SK-N-SH treated with all-trans-retinoic acid at 6 μM for 48 hours (cell line): ENCODE measurements around the gene CTNNA3.

Experiments
- ATAC-seq: fragments of 200-7000 bp; cut with Tn5 transposase; 3 replicates; pipeline ENCODE4 v1.9.1; 2020; ENCODE audit warnings: mild to moderate bottlenecking, moderate library complexity
- ARNTL ChIP-seq: fragments of 450-650 bp; formaldehyde crosslinking; IDR thresholded peaks from 2 replicates; pipeline ENCODE4 v1.5.0; 2020; ENCODE audit warnings: low read depth, mild to moderate bottlenecking, moderate library complexity, borderline replicate concordance
- BACH2 ChIP-seq: fragments of 250-450 bp; sonication (Bioruptor Pico); IDR thresholded peaks from 2 replicates; pipeline ENCODE4 v1.9.0; 2021; ENCODE audit warnings: mild to moderate bottlenecking, borderline replicate concordance
- CREB5 ChIP-seq: fragments of 250-450 bp; sonication (Bioruptor Pico); IDR thresholded peaks from 2 replicates; pipeline ENCODE4 v1.5.1; 2020; ENCODE audit warnings: low read depth, mild to moderate bottlenecking, moderate library complexity
- CSDC2 ChIP-seq: fragments of 250-450 bp; sonication (Bioruptor Pico); IDR thresholded peaks from 2 replicates; pipeline ENCODE4 v1.5.0; 2020; ENCODE audit warnings: mild to moderate bottlenecking, moderate library complexity
- CSRNP3 ChIP-seq: fragments of 250-450 bp; sonication (Bioruptor Pico); IDR thresholded peaks from 2 replicates; pipeline ENCODE4 v1.5.1; 2021; ENCODE audit warnings: mild to moderate bottlenecking, moderate library complexity
- ESRRG ChIP-seq: fragments of 250-450 bp; sonication (Bioruptor Pico); IDR thresholded peaks from 2 replicates; pipeline ENCODE4 v1.6.1; 2021; ENCODE audit warnings: mild to moderate bottlenecking
- GLIS3 ChIP-seq: fragments of 250-450 bp; sonication (Bioruptor Pico); IDR thresholded peaks from 2 replicates; pipeline ENCODE4 v1.5.0; 2020; ENCODE audit warnings: mild to moderate bottlenecking, moderate library complexity
- ISL1 ChIP-seq: fragments of 250-450 bp; sonication (Bioruptor Pico); IDR thresholded peaks from 2 replicates; pipeline ENCODE4 v2.1.2; 2022; ENCODE audit warnings: mild to moderate bottlenecking, moderate library complexity
- OSR1 ChIP-seq: fragments of 250-450 bp; sonication (Bioruptor Pico); IDR thresholded peaks from 2 replicates; pipeline ENCODE4 v1.8.0; 2022; ENCODE audit warnings: moderate library complexity, mild to moderate bottlenecking, inconsistent platforms
- PATZ1 ChIP-seq: fragments of 250-450 bp; sonication (Bioruptor Pico); IDR thresholded peaks from 2 replicates; pipeline ENCODE4 v1.8.0; 2020; ENCODE audit warnings: mild to moderate bottlenecking, moderate library complexity, borderline replicate concordance
- POU6F1 ChIP-seq: fragments of 250-450 bp; sonication (Bioruptor Pico); IDR thresholded peaks from 2 replicates; pipeline ENCODE4 v1.8.0; 2021; ENCODE audit warnings: low read depth, mild to moderate bottlenecking, moderate library complexity, borderline replicate concordance
- PPARA ChIP-seq: fragments of 250-450 bp; sonication (Bioruptor Pico); IDR thresholded peaks from 2 replicates; pipeline ENCODE4 v1.5.0; 2020; ENCODE audit warnings: mild to moderate bottlenecking, borderline replicate concordance
- RARB ChIP-seq: fragments of 250-450 bp; sonication (Bioruptor Pico); IDR thresholded peaks from 2 replicates; pipeline ENCODE4 v1.8.0; 2021; ENCODE audit warnings: mild to moderate bottlenecking, moderate library complexity
- SNAI2 ChIP-seq: fragments of 250-450 bp; sonication (Bioruptor Pico); IDR thresholded peaks from 2 replicates; pipeline ENCODE4 v1.5.0; 2020; ENCODE audit warnings: mild to moderate bottlenecking, moderate library complexity
- TCF4 ChIP-seq: fragments of 250-450 bp; sonication (Bioruptor Pico); IDR thresholded peaks from 2 replicates; pipeline ENCODE4 v1.8.0; 2021; ENCODE audit warnings: mild to moderate bottlenecking, moderate library complexity, borderline replicate concordance
- TOX ChIP-seq: fragments of 250-450 bp; sonication (Bioruptor Pico); IDR thresholded peaks from 2 replicates; pipeline ENCODE4 v1.8.0; 2021; ENCODE audit warnings: mild to moderate bottlenecking, moderate library complexity, borderline replicate concordance
- TSHZ2 ChIP-seq: fragments of 250-450 bp; sonication (Bioruptor Pico); IDR thresholded peaks from 2 replicates; pipeline ENCODE4 v1.5.0; 2020; ENCODE audit warnings: mild to moderate bottlenecking, moderate library complexity
- ZC3H10 ChIP-seq: fragments of 250-450 bp; sonication (Bioruptor Pico); IDR thresholded peaks from 2 replicates; pipeline ENCODE4 v1.5.1; 2021; ENCODE audit warnings: mild to moderate bottlenecking, moderate library complexity
- ZFP3 ChIP-seq: fragments of 250-450 bp; sonication (Bioruptor Pico); IDR thresholded peaks from 2 replicates; pipeline ENCODE4 v1.5.0; 2020; ENCODE audit warnings: mild to moderate bottlenecking, moderate library complexity
- ZFP30 ChIP-seq: fragments of 450-650 bp; formaldehyde crosslinking; IDR thresholded peaks from 2 replicates; pipeline ENCODE4 v1.5.0; 2022; ENCODE audit warnings: mild to moderate bottlenecking, moderate library complexity
- ZNF565 ChIP-seq: fragments of 450-650 bp; formaldehyde crosslinking; conservative IDR thresholded peaks from 2 replicates; pipeline ENCODE4 v1.5.0; 2020; ENCODE audit warnings: low read depth, mild to moderate bottlenecking, moderate library complexity
- ZNF70 ChIP-seq: fragments of 450-650 bp; formaldehyde crosslinking; IDR thresholded peaks from 2 replicates; pipeline ENCODE4 v1.5.0; 2020; ENCODE audit warnings: mild to moderate bottlenecking, moderate library complexity
- ZNF8 ChIP-seq: fragments of 450-650 bp; formaldehyde crosslinking; IDR thresholded peaks from 2 replicates; pipeline ENCODE4 v1.5.0; 2020; ENCODE audit warnings: mild to moderate bottlenecking, moderate library complexity

The CTNNA3 gene

GRCh38 chr10:66021423-66021822 is 1674.6 kb downstream of the CTNNA3 start:
- no peak for ATAC-seq
- TF ChIP-seq OSR1 (no peak), RARB (CRISPR knock-in tag) (no peak), POU6F1 (CRISPR knock-in tag) (no peak), TCF4 (CRISPR knock-in tag) (no peak), SNAI2 (CRISPR knock-in tag) (no peak), ZFP30 (CRISPR knock-in tag) (no peak), CREB5 (no peak), BACH2 (CRISPR knock-in tag) (no peak), ZNF8 (CRISPR knock-in tag) (no peak), ARNTL (CRISPR knock-in tag) (no peak), ZC3H10 (no peak), PATZ1 (CRISPR knock-in tag) (no peak), ZNF70 (CRISPR knock-in tag) (no peak), TSHZ2 (CRISPR knock-in tag) (no peak), CSRNP3 (no peak), PPARA (CRISPR knock-in tag) (no peak), ZFP3 (CRISPR knock-in tag) (no peak), ESRRG (no peak), CSDC2 (no peak)

GRCh38 chr10:66008221-66008620 is 1687.8 kb downstream of the CTNNA3 start:
- TF ChIP-seq CSRNP3 (no peak), ZNF565 (CRISPR knock-in tag) (no peak), TOX (CRISPR knock-in tag) (no peak), ISL1 (CRISPR knock-in tag) (no peak), RARB (CRISPR knock-in tag) (no peak), SNAI2 (CRISPR knock-in tag) (no peak), GLIS3 (CRISPR knock-in tag) (no peak), TSHZ2 (CRISPR knock-in tag) (no peak), CSDC2 (no peak), ZNF70 (CRISPR knock-in tag) (no peak), ZFP3 (CRISPR knock-in tag) (no peak), CREB5 (no peak), POU6F1 (CRISPR knock-in tag) (no peak)
- ATAC-seq, result no peak
